Measurements from ENCODE around the gene FOXK1.
"Not testable (repeated sequence)": the region's sequence is repeated elsewhere in the genome, so short reads cannot be mapped to it uniquely, and the experiment has no call there.

The FOXK1 gene

DNA sequence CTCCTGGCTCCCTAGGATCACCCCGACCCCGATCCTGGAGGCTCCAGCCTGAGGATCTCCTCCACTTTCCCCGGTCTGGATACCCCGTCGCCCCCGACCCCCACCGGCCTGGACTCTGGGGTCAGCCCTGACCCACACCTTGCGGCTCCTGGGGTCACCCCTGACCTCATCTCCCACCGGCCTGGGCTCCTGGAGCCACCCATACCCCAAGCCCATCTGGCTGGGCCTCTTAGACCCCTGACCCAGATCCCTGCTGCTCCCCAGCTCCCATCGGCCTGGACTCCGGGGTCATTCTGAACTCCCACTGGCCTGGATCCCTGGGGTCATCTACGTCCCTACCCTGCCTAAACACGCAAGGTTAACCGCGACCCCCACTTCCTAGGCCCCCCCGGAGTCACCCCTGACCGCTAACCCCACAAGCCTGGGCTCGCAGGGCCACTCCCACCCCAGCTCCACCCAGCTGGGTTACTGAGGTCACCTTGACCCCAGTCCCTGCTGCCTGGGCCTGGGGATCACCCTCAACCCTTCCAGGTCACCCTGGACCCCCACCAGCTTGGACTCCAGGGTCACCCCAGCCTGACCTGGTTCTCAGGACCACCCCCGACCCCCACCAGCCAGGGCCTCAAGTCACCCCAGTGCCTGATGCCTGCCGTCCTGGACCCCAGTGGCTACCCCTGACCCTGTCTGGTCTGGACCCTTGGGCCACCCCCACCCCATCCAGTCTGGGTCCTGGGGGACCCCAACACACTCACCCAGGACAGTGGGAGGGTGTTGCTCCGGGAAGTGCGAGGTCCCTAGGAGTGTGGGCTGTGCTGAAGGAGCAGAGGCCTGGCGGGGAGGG lies 1.2 kb downstream of the FOXK1 start:
- peak overlapping the region; percentile 94 for H3K4me3 ChIP-seq (ENCODE audit: low read depth, low read length)
- DNase-seq (ENCODE audit: low read depth) = no peak
- TF ChIP-seq, protein P1, sequence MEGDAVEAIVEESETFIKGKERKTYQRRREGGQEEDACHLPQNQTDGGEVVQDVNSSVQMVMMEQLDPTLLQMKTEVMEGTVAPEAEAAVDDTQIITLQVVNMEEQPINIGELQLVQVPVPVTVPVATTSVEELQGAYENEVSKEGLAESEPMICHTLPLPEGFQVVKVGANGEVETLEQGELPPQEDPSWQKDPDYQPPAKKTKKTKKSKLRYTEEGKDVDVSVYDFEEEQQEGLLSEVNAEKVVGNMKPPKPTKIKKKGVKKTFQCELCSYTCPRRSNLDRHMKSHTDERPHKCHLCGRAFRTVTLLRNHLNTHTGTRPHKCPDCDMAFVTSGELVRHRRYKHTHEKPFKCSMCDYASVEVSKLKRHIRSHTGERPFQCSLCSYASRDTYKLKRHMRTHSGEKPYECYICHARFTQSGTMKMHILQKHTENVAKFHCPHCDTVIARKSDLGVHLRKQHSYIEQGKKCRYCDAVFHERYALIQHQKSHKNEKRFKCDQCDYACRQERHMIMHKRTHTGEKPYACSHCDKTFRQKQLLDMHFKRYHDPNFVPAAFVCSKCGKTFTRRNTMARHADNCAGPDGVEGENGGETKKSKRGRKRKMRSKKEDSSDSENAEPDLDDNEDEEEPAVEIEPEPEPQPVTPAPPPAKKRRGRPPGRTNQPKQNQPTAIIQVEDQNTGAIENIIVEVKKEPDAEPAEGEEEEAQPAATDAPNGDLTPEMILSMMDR (IDR thresholded peaks at IDR 0.05; ENCODE audit: low read depth, low read length, missing control alignments) = no peak

DNA sequence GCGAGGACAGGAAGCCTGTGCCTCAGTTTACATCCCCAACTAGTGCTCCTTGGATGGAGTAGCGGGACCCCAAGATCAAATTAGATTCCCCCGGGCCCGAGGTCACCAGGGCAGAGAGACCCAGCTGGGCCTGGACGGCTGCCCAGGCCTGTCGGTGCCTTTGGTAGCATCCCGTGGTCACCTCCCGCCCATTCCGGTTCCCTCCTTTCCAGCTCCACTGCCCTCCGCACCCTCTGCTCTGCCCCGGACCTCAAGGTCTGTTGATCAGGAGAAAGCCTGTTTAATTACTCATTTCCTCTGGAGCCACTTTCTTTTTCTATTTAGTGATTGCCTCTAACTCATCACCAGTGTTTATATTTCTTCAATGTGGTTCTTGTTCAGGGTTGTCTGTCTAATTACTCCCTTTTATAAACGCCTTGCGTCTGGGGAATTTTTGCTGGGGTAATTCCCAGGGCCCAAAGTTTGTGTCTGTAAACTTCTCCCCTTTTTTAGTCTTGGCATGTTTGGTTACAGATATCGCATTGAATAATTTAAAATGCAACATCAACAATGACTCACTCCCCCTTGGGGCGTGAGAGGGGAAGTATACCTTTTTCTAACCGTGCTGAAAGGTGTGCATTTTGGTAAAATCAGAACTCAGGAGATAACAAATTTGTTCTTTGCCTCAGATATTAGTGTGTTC lies 1.9 kb downstream of the FOXK1 start:
- DNase-seq (ENCODE audit: low read depth) = no peak

GRCh38 chr7:4684846-4685245 lies 2.8 kb downstream of the FOXK1 start:
- TF ChIP-seq, protein P1 (IDR thresholded peaks at IDR 0.05; ENCODE audit: low read depth, low read length, missing control alignments) = no peak
- peak overlapping the region; percentile 94; the same call in 1 of the 2 replicates for H3K4me3 ChIP-seq (ENCODE audit: low read depth, low read length)
- DNase-seq (ENCODE audit: low read depth) = no peak

More for the DNA sequence above, 1.9 kb downstream of the FOXK1 start:
- peak overlapping the region; percentile 94 for H3K4me3 ChIP-seq (ENCODE audit: low read depth, low read length)
- TF ChIP-seq, protein P1 (IDR thresholded peaks at IDR 0.05; ENCODE audit: low read depth, low read length, missing control alignments) = peak; percentile 32

- DNase-seq (ENCODE audit: low read depth); H3K4me3 ChIP-seq (ENCODE audit: low read depth, low read length): not testable (repeated sequence)
These were observed 3.6 kb downstream of the FOXK1 start for GRCh38 chr7:4685676-4686075.

DNA sequence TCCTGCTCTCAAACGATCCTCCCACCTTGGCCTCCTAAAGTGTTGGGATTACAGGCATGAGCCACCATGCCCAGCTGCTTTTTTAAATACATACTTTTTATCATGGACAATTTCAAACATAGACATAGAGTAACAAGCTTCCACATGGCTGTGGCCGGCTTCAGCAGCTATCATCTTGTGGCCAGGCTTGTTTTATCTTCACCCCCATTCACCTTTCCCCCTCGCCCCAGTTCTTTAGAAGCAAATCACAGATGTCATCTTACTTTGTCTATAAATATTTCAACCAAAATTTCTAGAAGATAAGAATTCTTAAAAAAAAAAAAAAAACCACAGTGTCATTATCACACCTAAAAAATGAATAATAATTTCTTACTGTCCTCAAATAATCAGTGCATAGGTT lies 5.9 kb downstream of the FOXK1 start:
- no peak overlapping the region for H3K4me3 ChIP-seq (ENCODE audit: low read depth, low read length)
- TF ChIP-seq, protein P1 (IDR thresholded peaks at IDR 0.05; ENCODE audit: low read depth, low read length, missing control alignments) = no peak
- no peak for DNase-seq (ENCODE audit: low read depth)

DNA sequence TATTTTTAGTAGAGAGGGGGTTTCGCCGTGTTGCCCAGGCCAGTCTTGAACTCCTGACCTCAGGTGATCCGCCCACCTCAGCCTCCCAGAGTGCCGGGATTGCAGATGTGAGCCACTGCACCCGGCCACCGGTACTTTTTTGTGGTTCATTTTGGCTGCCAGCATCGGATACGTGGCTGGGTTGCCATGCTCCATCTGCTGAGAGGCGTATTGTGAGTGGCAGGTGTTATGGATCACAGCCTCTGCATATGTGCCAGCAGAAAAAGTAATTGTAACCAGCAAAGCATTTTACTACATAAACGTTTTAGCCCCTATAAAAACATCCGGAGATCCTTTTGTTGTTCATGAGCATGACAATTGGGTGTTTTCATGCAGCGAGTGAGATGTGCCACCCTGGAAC lies 7.1 kb downstream of the FOXK1 start:
- TF ChIP-seq, protein P1 (IDR thresholded peaks at IDR 0.05; ENCODE audit: low read depth, low read length, missing control alignments) = no peak
- H3K4me3 ChIP-seq (ENCODE audit: low read depth, low read length) = no peak overlapping the region
- peak; percentile 21 for DNase-seq (ENCODE audit: low read depth)

DNA sequence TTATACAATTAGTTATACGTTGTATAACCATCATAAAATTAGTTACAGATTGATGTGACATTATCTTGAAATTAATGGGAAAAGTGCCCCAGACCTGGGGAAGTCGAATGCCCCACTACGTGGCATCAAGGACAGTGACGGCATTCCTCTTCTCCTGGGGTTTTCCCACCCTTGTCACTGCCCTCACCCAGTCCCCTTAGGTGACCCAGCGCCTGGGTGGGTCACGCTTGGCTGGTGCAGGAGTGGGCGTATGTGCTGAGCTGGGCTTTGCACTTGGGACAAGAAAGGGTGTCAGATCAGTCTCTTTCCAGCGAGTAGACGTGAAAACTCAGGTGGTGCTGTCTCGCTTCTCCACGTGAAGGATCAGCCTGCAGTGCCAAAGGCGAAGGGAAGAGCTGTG lies 7.6 kb downstream of the FOXK1 start:
- no peak overlapping the region for H3K4me3 ChIP-seq (ENCODE audit: low read depth, low read length)
- TF ChIP-seq, protein P1 (IDR thresholded peaks at IDR 0.05; ENCODE audit: low read depth, low read length, missing control alignments) = no peak
- DNase-seq (ENCODE audit: low read depth) = no peak
